Measurements from ENCODE around the gene C1GALT1C1. TPM values are rescaled to one million over a fixed set of nuclear protein-coding genes. Genes with fewer than 3 reads are reported as not detected.

The C1GALT1C1 gene
- 23.0 and 41.0 TPM in 2 replicates for total RNA-seq (ENCODE audit: low replicate concordance)

- no peaks in the 10 kb centered on the region for H3K27me3 ChIP-seq
- H3F3A ChIP-seq (ENCODE audit: low read depth), result peaks cover 6% of the 10 kb centered on the region
- no peaks in the 10 kb centered on the region for H3K36me3 ChIP-seq
- H3K9ac ChIP-seq, result peak within 1 kb of the TSS; percentile 30
- Mint-ChIP-seq H3K27ac (peak within 1 kb of the TSS; percentile 48), H3K9me3 (peaks cover 6% of the 10 kb centered on the region), H3K27me3 (ENCODE audit: insufficient read depth, low read depth) (no peaks in the 10 kb centered on the region), H3K4me3 (peak within 1 kb of the TSS; percentile 88), H3K4me1 (no peaks in the 10 kb centered on the region), H3K36me3 (no peaks in the 10 kb centered on the region)
- TF ChIP-seq EZH2 (IDR thresholded peaks at IDR 0.05), result no peak
- no peak for TF ChIP-seq EZH2phosphoT487 (IDR thresholded peaks at IDR 0.05)
- TF ChIP-seq CTCF (IDR thresholded peaks at IDR 0.05), result no peak
- no peaks in the 10 kb centered on the region for H3K9me3 ChIP-seq (ENCODE audit: low read depth)
- peak within 1 kb of the TSS; percentile 74 for H3K4me2 ChIP-seq
- peaks cover 15% of the 10 kb centered on the region for H3K79me2 ChIP-seq (ENCODE audit: low read depth)
- H2AFZ ChIP-seq (replicated peaks), result peak within 1 kb of the TSS; percentile 69
- peak; percentile 96 for DNase-seq (ENCODE audit: low spot score)
- no peaks in the 10 kb centered on the region for H3K4me1 ChIP-seq
- H4K20me1 ChIP-seq (ENCODE audit: low read depth), result no peaks in the 10 kb centered on the region
- H3K27ac ChIP-seq, result peak within 1 kb of the TSS; percentile 87
- peak within 1 kb of the TSS; percentile 57 for H3K4me3 ChIP-seq
Observed at GRCh38 chrX:120629667-120630537, at the start of gene C1GALT1C1. Gene C1GALT1C1 (minus strand): TSS chrX:120630054. CDS start chrX:120627166, 2,888 bp downstream.

- no peaks in the 10 kb centered on the region for H3F3A ChIP-seq (ENCODE audit: low read depth)
- no peaks in the 10 kb centered on the region for H4K20me1 ChIP-seq (ENCODE audit: low read depth)
- H3K4me1 ChIP-seq, result no peaks in the 10 kb centered on the region
- no peaks in the 10 kb centered on the region for H3K27me3 ChIP-seq
- no peak overlapping the region for H2AFZ ChIP-seq (replicated peaks)
- Mint-ChIP-seq H3K27me3 (ENCODE audit: insufficient read depth, low read depth) (peaks cover 2% of the 10 kb centered on the region), H3K36me3 (no peaks in the 10 kb centered on the region), H3K4me3 (no peak overlapping the region), H3K9me3 (no peaks in the 10 kb centered on the region), H3K27ac (no peak overlapping the region), H3K4me1 (no peaks in the 10 kb centered on the region)
- H3K4me2 ChIP-seq, result no peak overlapping the region
- no peak for DNase-seq (ENCODE audit: low spot score)
- no peak overlapping the region for H3K27ac ChIP-seq
- H3K4me3 ChIP-seq, result no peak overlapping the region
- no peak overlapping the region for H3K9ac ChIP-seq
- H3K36me3 ChIP-seq, result no peaks in the 10 kb centered on the region
- TF ChIP-seq CTCF (IDR thresholded peaks at IDR 0.05) (no peak), EZH2phosphoT487 (IDR thresholded peaks at IDR 0.05) (no peak), EZH2 (IDR thresholded peaks at IDR 0.05) (no peak)
- H3K9me3 ChIP-seq (ENCODE audit: low read depth), result no peaks in the 10 kb centered on the region
- no peaks in the 10 kb centered on the region for H3K79me2 ChIP-seq (ENCODE audit: low read depth)
Observed at GRCh38 chrX:120677004-120677652, 47.3 kb upstream of the C1GALT1C1 start.

- Mint-ChIP-seq H3K4me3 (no peak overlapping the region), H3K27me3 (ENCODE audit: insufficient read depth, low read depth) (peaks cover 2% of the 10 kb centered on the region), H3K9me3 (no peaks in the 10 kb centered on the region), H3K27ac (no peak overlapping the region), H3K36me3 (no peaks in the 10 kb centered on the region), H3K4me1 (no peaks in the 10 kb centered on the region)
- no peaks in the 10 kb centered on the region for H3F3A ChIP-seq (ENCODE audit: low read depth)
- no peak for TF ChIP-seq EZH2phosphoT487 (IDR thresholded peaks at IDR 0.05)
- TF ChIP-seq EZH2 (IDR thresholded peaks at IDR 0.05), result no peak
- no peaks in the 10 kb centered on the region for H3K4me1 ChIP-seq
- no peaks in the 10 kb centered on the region for H3K9me3 ChIP-seq (ENCODE audit: low read depth)
- H4K20me1 ChIP-seq (ENCODE audit: low read depth), result no peaks in the 10 kb centered on the region
- no peaks in the 10 kb centered on the region for H3K36me3 ChIP-seq
- H3K27me3 ChIP-seq, result no peaks in the 10 kb centered on the region
- H3K4me2 ChIP-seq, result no peak overlapping the region
- no peak overlapping the region for H3K4me3 ChIP-seq
- no peak overlapping the region for H3K9ac ChIP-seq
- H3K79me2 ChIP-seq (ENCODE audit: low read depth), result no peaks in the 10 kb centered on the region
- H2AFZ ChIP-seq (replicated peaks), result no peak overlapping the region
- no peak for DNase-seq (ENCODE audit: low spot score)
- H3K27ac ChIP-seq, result no peak overlapping the region
Observed at GRCh38 chrX:120672841-120673530, 43.1 kb upstream of the C1GALT1C1 start.
